DND-41 (cell line): ENCODE results near the gene DGCR6.

Source experiments
- CTCF ChIP-seq: IDR thresholded peaks from 2 replicates; pipeline ENCODE4 v1.5.1; 2012; ENCODE audit warnings: borderline replicate concordance, low read length, moderate library complexity, mild to moderate bottlenecking; ENCODE audit not compliant: poor library complexity, severe bottlenecking; ENCODE audit errors: extremely low read depth
- EZH2 ChIP-seq: IDR thresholded peaks from 3 replicates; pipeline ENCODE4 v1.6.1; 2012; ENCODE audit warnings: borderline replicate concordance, low read depth, mild to moderate bottlenecking, moderate library complexity, low read length, inconsistent platforms; ENCODE audit not compliant: severe bottlenecking

- TF ChIP-seq CTCF (no peak), EZH2 (no peak)
These were observed 776 bp downstream of the DGCR6 start for GRCh38 chr22:18906896-18907295.
